ENCODE data around the gene TMEM135.

Gene TMEM135

GRCh38 chr11:87203907-87204602 is 166.3 kb downstream of the TMEM135 start:
- no peak for DNase-seq

GRCh38 chr11:87212891-87213290 is 175.2 kb downstream of the TMEM135 start:
- no peak for DNase-seq

GRCh38 chr11:87213444-87213843 is 175.7 kb downstream of the TMEM135 start:
- DNase-seq, result no peak

GRCh38 chr11:87215236-87215635 is 177.5 kb downstream of the TMEM135 start:
- DNase-seq, result no peak

- DNase-seq, result no peak
Observed at GRCh38 chr11:87219266-87219665, 181.5 kb downstream of the TMEM135 start.

GRCh38 chr11:87223816-87224215 is 186.1 kb downstream of the TMEM135 start:
- no peak for DNase-seq

GRCh38 chr11:87224486-87224885 is 186.8 kb downstream of the TMEM135 start:
- DNase-seq, result no peak

GRCh38 chr11:87228820-87229219 is 191.1 kb downstream of the TMEM135 start:
- DNase-seq, result no peak

- no peak for DNase-seq
Observed at GRCh38 chr11:87230995-87231394, 193.3 kb downstream of the TMEM135 start.

GRCh38 chr11:87232320-87232719 is 194.6 kb downstream of the TMEM135 start:
- no peak for DNase-seq

GRCh38 chr11:87235366-87235765 is 197.6 kb downstream of the TMEM135 start:
- DNase-seq, result no peak

- no peak for DNase-seq
Observed at GRCh38 chr11:87236368-87236767, 198.6 kb downstream of the TMEM135 start.

- no peak for DNase-seq
Observed at GRCh38 chr11:87239001-87239400, 201.3 kb downstream of the TMEM135 start.

GRCh38 chr11:87239531-87239930 is 201.8 kb downstream of the TMEM135 start:
- DNase-seq, result no peak

GRCh38 chr11:87251560-87251959 is 213.8 kb downstream of the TMEM135 start:
- DNase-seq, result no peak

- no peak for DNase-seq
Observed at GRCh38 chr11:87252869-87253268, 215.1 kb downstream of the TMEM135 start.

- DNase-seq, result no peak
Observed at GRCh38 chr11:87254562-87254961, 216.8 kb downstream of the TMEM135 start.

GRCh38 chr11:87255589-87255988 is 217.9 kb downstream of the TMEM135 start:
- no peak for DNase-seq

- DNase-seq, result no peak
Observed at GRCh38 chr11:87256694-87257340, 219.1 kb downstream of the TMEM135 start.

GRCh38 chr11:87258171-87258833 is 220.6 kb downstream of the TMEM135 start:
- DNase-seq, result no peak

GRCh38 chr11:87259736-87260135 is 222.0 kb downstream of the TMEM135 start:
- no peak for DNase-seq

GRCh38 chr11:87260811-87261210 is 223.1 kb downstream of the TMEM135 start:
- no peak for DNase-seq

- no peak for DNase-seq
Observed at GRCh38 chr11:87263264-87263838, 225.6 kb downstream of the TMEM135 start.

GRCh38 chr11:87263979-87264378 is 226.2 kb downstream of the TMEM135 start:
- DNase-seq, result no peak
